HFFc6 (cell line): ENCODE measurements around the gene GTPBP4. TPM values are rescaled to one million over a fixed set of nuclear protein-coding genes. Genes with fewer than 3 reads are reported as not detected.

ENCODE experiments used
- DNase-seq: peaks from one replicate; pipeline ENCODE4 v3.0.0-alpha.2; 2018
- H3K27ac Mint-ChIP-seq: 2 replicates; pipeline ENCODE4 v1.8.0; 2020; ENCODE audit warnings: mild to moderate bottlenecking, mixed read lengths
- H3K27me3 Mint-ChIP-seq: 2 replicates; pipeline ENCODE4 v1.8.0; 2021; ENCODE audit warnings: mild to moderate bottlenecking, moderate library complexity, mixed read lengths; ENCODE audit not compliant: insufficient read depth
- H3K36me3 Mint-ChIP-seq: 2 replicates; pipeline ENCODE4 v1.8.0; 2021; ENCODE audit warnings: low read depth, mixed read lengths
- H3K4me1 Mint-ChIP-seq: 2 replicates; pipeline ENCODE4 v1.8.0; 2020; ENCODE audit warnings: low read depth, mixed read lengths
- H3K4me3 Mint-ChIP-seq: 2 replicates; pipeline ENCODE4 v1.8.0; 2020; ENCODE audit warnings: mild to moderate bottlenecking, moderate library complexity, mixed read lengths
- H3K9me3 Mint-ChIP-seq: 2 replicates; pipeline ENCODE4 v1.8.0; 2020; ENCODE audit warnings: mild to moderate bottlenecking, mixed read lengths
- total RNA-seq, 6 experiments: library from RNA; stranded (reverse); fragmentation: NEBNext Ultra II Directional; extraction: Animal tissue kit (Norgen Biotek cat#: 25700); gene quantifications; 2 replicates in 1 of 6; 3 replicates in 5 of 6; pipeline ENCODE4 v1.2.3, GENCODE V29; 2021
- TF ChIP-seq, protein P1 (sequence below): fragments of 200-600 bp; sonication (generic); IDR thresholded peaks from 2 replicates; pipeline ENCODE4 v1.5.0; 2021; ENCODE audit warnings: antibody characterized with exemption, mild to moderate bottlenecking

The GTPBP4 gene
- total RNA-seq, 6 experiments from 2014 or later = 60.2 to 80.3 (median 68.3) TPM

DNA sequence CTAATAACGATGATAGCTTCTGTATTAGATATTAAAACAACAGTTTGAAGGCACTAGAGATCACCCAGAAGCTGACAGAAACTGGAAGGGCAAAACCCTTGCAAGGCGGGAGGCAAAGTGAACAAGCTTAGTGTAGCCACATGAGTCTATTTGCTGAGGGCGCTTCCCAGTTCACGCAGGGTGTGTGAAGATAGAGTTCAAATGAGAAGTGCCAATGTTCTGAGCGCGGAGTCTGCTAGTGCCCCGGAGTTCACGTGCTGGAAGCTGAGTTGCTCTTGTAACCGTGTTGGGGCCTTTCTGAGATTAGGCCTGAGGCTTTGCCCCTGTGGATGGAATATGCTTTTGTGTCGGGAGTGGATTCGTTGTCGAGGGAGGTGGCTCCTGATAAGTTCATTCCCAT lies 16.6 kb upstream of the GTPBP4 start:
- peaks cover 5% of the 10 kb centered on the region for H3K36me3 Mint-ChIP-seq
- TF ChIP-seq, protein P1, sequence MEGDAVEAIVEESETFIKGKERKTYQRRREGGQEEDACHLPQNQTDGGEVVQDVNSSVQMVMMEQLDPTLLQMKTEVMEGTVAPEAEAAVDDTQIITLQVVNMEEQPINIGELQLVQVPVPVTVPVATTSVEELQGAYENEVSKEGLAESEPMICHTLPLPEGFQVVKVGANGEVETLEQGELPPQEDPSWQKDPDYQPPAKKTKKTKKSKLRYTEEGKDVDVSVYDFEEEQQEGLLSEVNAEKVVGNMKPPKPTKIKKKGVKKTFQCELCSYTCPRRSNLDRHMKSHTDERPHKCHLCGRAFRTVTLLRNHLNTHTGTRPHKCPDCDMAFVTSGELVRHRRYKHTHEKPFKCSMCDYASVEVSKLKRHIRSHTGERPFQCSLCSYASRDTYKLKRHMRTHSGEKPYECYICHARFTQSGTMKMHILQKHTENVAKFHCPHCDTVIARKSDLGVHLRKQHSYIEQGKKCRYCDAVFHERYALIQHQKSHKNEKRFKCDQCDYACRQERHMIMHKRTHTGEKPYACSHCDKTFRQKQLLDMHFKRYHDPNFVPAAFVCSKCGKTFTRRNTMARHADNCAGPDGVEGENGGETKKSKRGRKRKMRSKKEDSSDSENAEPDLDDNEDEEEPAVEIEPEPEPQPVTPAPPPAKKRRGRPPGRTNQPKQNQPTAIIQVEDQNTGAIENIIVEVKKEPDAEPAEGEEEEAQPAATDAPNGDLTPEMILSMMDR = no peak
- peaks cover 3% of the 10 kb centered on the region for H3K27me3 Mint-ChIP-seq
- H3K4me1 Mint-ChIP-seq = peaks cover 17% of the 10 kb centered on the region
- H3K4me3 Mint-ChIP-seq = no peak overlapping the region
- DNase-seq = no peak
- H3K9me3 Mint-ChIP-seq = peaks cover 8% of the 10 kb centered on the region
- no peak overlapping the region for H3K27ac Mint-ChIP-seq

DNA sequence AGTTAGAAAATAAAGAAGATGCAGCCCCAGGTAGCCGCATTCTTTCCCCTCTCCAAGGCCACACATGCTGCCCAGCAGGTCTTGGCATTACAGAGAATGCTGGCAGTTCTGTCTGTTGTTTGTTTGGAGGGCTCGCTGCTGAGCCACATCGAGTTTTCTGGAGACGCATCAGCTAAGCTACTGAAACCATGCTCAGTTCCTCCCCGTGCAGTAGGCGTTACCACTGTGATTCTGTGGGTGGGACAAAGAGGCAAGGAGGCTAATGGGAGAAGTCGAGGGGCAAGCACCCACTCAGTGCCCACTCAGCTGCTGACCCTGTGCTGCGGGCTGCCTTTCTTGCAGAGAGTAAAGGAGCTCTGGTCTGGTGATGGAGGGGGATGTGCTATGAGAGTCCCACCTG lies 15.5 kb upstream of the GTPBP4 start:
- DNase-seq = no peak
- H3K36me3 Mint-ChIP-seq = peaks cover 8% of the 10 kb centered on the region
- TF ChIP-seq, protein P1 = no peak
- no peak overlapping the region for H3K4me3 Mint-ChIP-seq
- peaks cover 11% of the 10 kb centered on the region for H3K9me3 Mint-ChIP-seq
- no peak overlapping the region for H3K27ac Mint-ChIP-seq
- peaks cover 3% of the 10 kb centered on the region; the same call in 1 of the 2 replicates for H3K27me3 Mint-ChIP-seq
- H3K4me1 Mint-ChIP-seq = peaks cover 17% of the 10 kb centered on the region

DNA sequence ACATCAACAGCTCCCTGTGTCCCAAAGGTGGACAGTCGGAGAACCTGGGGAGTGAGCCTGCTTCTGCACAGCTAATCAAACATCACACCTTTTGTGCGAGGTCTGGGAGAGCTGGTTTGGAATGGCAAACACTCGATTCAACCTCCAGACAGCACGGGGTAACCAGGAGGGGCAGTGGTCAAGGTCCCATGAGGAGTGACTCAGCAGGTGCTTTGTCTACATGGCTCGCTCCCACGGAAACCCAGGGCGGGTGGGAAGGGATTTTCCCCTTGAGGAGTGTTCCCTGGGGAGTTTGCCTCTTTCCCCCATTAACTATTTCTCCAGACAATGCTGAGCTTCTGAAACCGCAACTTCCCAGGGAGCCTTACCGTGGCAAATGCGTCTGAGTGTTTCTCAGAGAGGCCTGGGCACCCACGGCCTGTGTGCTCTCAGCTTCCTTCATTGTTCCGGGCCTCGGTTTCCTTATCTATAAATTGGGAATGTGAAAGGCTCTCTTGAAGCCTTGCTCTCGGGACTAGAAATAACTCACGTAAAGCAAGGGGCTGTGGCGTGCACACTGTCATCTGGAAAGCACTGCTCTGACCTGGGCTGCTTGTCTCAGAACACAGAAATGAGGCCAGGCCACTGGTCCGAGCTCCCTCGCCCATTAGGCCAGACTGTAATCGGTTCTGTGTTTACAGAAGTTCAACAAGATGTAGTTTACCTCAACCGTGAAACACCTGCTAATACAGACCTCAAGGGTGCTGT lies 14.0 kb upstream of the GTPBP4 start:
- DNase-seq = no peak
- no peak overlapping the region for H3K4me3 Mint-ChIP-seq
- H3K36me3 Mint-ChIP-seq = peaks cover 21% of the 10 kb centered on the region
- peaks cover 17% of the 10 kb centered on the region for H3K4me1 Mint-ChIP-seq
- H3K27me3 Mint-ChIP-seq = peaks cover 2% of the 10 kb centered on the region; the same call in 1 of the 2 replicates
- peaks cover 18% of the 10 kb centered on the region for H3K9me3 Mint-ChIP-seq
- H3K27ac Mint-ChIP-seq = no peak overlapping the region
- TF ChIP-seq, protein P1 = no peak

DNA sequence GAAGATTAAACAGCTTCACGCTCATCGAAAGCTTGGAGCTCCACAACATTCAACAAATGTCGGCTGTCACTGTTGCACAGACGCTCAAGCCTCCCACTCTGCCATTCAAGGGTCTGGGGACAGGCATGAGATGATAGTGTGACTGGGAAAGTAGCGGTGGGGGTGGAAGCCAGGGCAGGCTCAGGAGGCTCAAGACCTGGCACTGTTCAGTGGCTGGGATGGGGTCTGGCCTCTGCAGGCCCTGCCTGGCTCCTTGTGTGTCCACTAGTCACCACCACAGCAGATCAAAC lies 13.5 kb upstream of the GTPBP4 start:
- Mint-ChIP-seq H3K4me1 (peaks cover 17% of the 10 kb centered on the region), H3K27ac (no peak overlapping the region), H3K36me3 (peaks cover 26% of the 10 kb centered on the region), H3K27me3 (peaks cover 1% of the 10 kb centered on the region; the same call in 1 of the 2 replicates), H3K9me3 (peaks cover 23% of the 10 kb centered on the region), H3K4me3 (no peak overlapping the region)
- TF ChIP-seq, protein P1 = no peak
- no peak for DNase-seq

DNA sequence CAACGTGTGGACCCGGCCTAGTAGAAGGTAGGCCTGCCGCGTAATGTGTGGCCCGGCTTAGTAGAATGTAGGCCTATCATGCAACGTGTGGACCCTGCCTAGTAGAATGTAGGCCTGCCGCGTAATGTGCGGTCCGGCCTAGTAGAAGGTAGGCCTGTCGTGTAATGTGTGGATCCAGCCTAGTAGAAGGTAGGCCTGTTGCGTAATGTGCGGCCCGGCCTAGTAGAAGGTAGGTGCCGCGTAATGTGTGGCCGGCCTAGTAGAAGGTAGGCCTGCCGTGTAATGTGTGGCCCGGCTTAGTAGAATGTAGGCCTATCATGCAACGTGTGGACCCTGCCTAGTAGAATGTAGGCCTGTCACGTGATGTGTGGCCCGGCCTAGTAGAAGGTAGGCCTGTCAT lies 11.9 kb upstream of the GTPBP4 start:
- TF ChIP-seq, protein P1 = no peak
- peaks cover 39% of the 10 kb centered on the region for H3K9me3 Mint-ChIP-seq
- peaks cover 42% of the 10 kb centered on the region for H3K36me3 Mint-ChIP-seq
- no peak for DNase-seq
- no peak overlapping the region for H3K27ac Mint-ChIP-seq
- peaks cover 2% of the 10 kb centered on the region for H3K4me1 Mint-ChIP-seq
- H3K27me3 Mint-ChIP-seq = peaks cover 1% of the 10 kb centered on the region; the same call in 1 of the 2 replicates
- no peak overlapping the region for H3K4me3 Mint-ChIP-seq
